H1 (cell line): ENCODE results near the gene TSHB. TPM values are rescaled to one million over a fixed set of nuclear protein-coding genes. Genes with fewer than 3 reads are reported as not detected.

Experiments used
- CTCF ChIA-PET: fragments of 300-600 bp; sonication (Branson Sonifier 250); formaldehyde crosslinking; loops from one replicate; lab custom pipeline; 2021; ENCODE audit not compliant: partially characterized antibody; lab: Charles Lee
- POLR2A ChIA-PET: fragments of 300-600 bp; sonication (Branson Sonifier 250); formaldehyde crosslinking; loops from one replicate; lab custom pipeline; 2021; ENCODE audit warnings: inconsistent platforms; ENCODE audit not compliant: partially characterized antibody; lab: Charles Lee
- DNase-seq, 2 experiments: peaks; one replicate each; pipeline versions ENCODE4 v3.0.0 to v3.0.0-alpha.2; 2010 to 2022; ENCODE audit warnings: low spot score in 2 of 2, low read depth in 1 of 2, mixed read lengths in 1 of 2
- FAIRE-seq: peaks from 2 replicates; lab custom pipeline; 2011; peaks lifted over from hg19 to GRCh38; lab: Jason Lieb, UNC
- H2AFZ ChIP-seq: 2 replicates; pipeline ENCODE4 v1.8.1; 2012; ENCODE audit warnings: low read length, inconsistent platforms
- H2AK5ac ChIP-seq: 2 replicates; pipeline ENCODE4 v1.6.1; 2013; ENCODE audit warnings: low read depth, low read length
- H2BK120ac ChIP-seq: replicated peaks from 2 replicates; pipeline ENCODE3; 2013; ENCODE audit warnings: low read depth, low read length, inconsistent platforms
- H2BK12ac ChIP-seq: 2 replicates; pipeline ENCODE4 v1.6.1; 2013; ENCODE audit warnings: low read depth, low read length
- H2BK15ac ChIP-seq: 2 replicates; pipeline ENCODE4 v1.6.1; 2013; ENCODE audit warnings: low read length
- H2BK20ac ChIP-seq: 2 replicates; pipeline ENCODE4 v1.6.1; 2013; ENCODE audit warnings: low read length
- H2BK5ac ChIP-seq: 2 replicates; pipeline ENCODE4 v1.6.1; 2013; ENCODE audit warnings: low read depth, low read length
- H3K14ac ChIP-seq: 2 replicates; pipeline ENCODE4 v1.6.1; 2013; ENCODE audit warnings: inconsistent platforms; ENCODE audit not compliant: insufficient read length
- H3K18ac ChIP-seq: 2 replicates; pipeline ENCODE4 v1.6.1; 2013; ENCODE audit warnings: low read length; ENCODE audit errors: extremely low read depth
- H3K23ac ChIP-seq: 2 replicates; pipeline ENCODE4 v1.6.1; 2013; ENCODE audit warnings: inconsistent platforms; ENCODE audit not compliant: insufficient read length
- H3K23me2 ChIP-seq: 2 replicates; pipeline ENCODE4 v1.6.1; 2013; ENCODE audit warnings: low read depth, low read length
- H3K27ac ChIP-seq: 2 replicates; pipeline ENCODE4 v1.6.1; 2011; ENCODE audit warnings: low read depth, low read length, inconsistent platforms
- H3K27me3 ChIP-seq, 4 experiments: replicated peaks in 1 of 4; 1 replicate in 1 of 4; 2 replicates in 3 of 4; pipeline versions ENCODE4 v1.6.1 to v1.8.1; 2011 to 2013; ENCODE audit warnings: low read length in 3 of 4, mild to moderate bottlenecking in 3 of 4, inconsistent platforms in 2 of 4, mixed read lengths in 2 of 4, moderate library complexity in 1 of 4; ENCODE audit not compliant: control insufficient read depth in 3 of 4, insufficient read depth in 3 of 4; ENCODE audit errors: extremely low read depth in 1 of 4
- H3K36me3 ChIP-seq, 4 experiments: 2 replicates each; pipeline versions ENCODE4 v1.6.1 to v1.8.1; 2011 to 2013; ENCODE audit warnings: mild to moderate bottlenecking in 4 of 4, low read length in 3 of 4, moderate library complexity in 2 of 4, control low read depth in 1 of 4, inconsistent platforms in 1 of 4; ENCODE audit not compliant: insufficient read depth in 4 of 4, control insufficient read depth in 2 of 4
- H3K4ac ChIP-seq: replicated peaks from 2 replicates; pipeline ENCODE3; 2013; ENCODE audit warnings: low read length, low read depth, mixed read lengths, inconsistent platforms; ENCODE audit not compliant: insufficient read length
- H3K4me1 ChIP-seq, 4 experiments: replicated peaks in 1 of 4; 1 replicate in 1 of 4; 2 replicates in 3 of 4; pipeline versions ENCODE4 v1.6.1 to v1.8.1; 2011 to 2013; ENCODE audit warnings: low read length in 3 of 4, inconsistent platforms in 2 of 4, mixed read lengths in 1 of 4; ENCODE audit not compliant: insufficient read depth in 4 of 4, control insufficient read depth in 3 of 4
- H3K4me2 ChIP-seq, 2 experiments: 2 replicates each; pipeline versions ENCODE4 v1.6.1 to v1.8.1; 2011 to 2013; ENCODE audit warnings: low read depth in 2 of 2, low read length in 2 of 2, control low read depth in 1 of 2, inconsistent platforms in 1 of 2, mild to moderate bottlenecking in 1 of 2; ENCODE audit not compliant: insufficient read depth in 1 of 2
- H3K4me3 ChIP-seq, 4 experiments: fragments of 200-600, 300-600 bp in 1 of 4; sonication (generic), shearing (Covaris generic), sonication (Bioruptor Twin) in 1 of 4; 2 replicates each; pipeline versions ENCODE4 v1.5.1 to v1.8.1; 2011 to 2016; ENCODE audit warnings: low read length in 4 of 4, low read depth in 3 of 4, control low read depth in 2 of 4, inconsistent platforms in 2 of 4, mild to moderate bottlenecking in 2 of 4, mixed read lengths in 1 of 4, moderate library complexity in 1 of 4; ENCODE audit not compliant: insufficient read depth in 2 of 4; ENCODE audit errors: extremely low read depth in 1 of 4
- H3K56ac ChIP-seq: replicated peaks from 2 replicates; pipeline ENCODE3; 2013; ENCODE audit warnings: low read depth, mild to moderate bottlenecking, mixed read lengths, low read length, inconsistent platforms; ENCODE audit not compliant: insufficient read length
- H3K79me1 ChIP-seq: 2 replicates; pipeline ENCODE4 v1.6.1; 2013; ENCODE audit warnings: low read depth, low read length, control low read depth
- H3K79me2 ChIP-seq, 2 experiments: 2 replicates each; pipeline versions ENCODE4 v1.6.1 to v1.8.1; 2012 to 2013; ENCODE audit warnings: low read length in 2 of 2, mild to moderate bottlenecking in 2 of 2, inconsistent platforms in 1 of 2; ENCODE audit not compliant: insufficient read depth in 2 of 2, control insufficient read depth in 1 of 2
- H3K9ac ChIP-seq, 4 experiments: replicated peaks in 1 of 4; 1 replicate in 1 of 4; 2 replicates in 3 of 4; pipeline versions ENCODE4 v1.6.1 to v1.8.1; 2011 to 2013; ENCODE audit warnings: low read depth in 3 of 4, low read length in 3 of 4, control low read depth in 2 of 4, mild to moderate bottlenecking in 2 of 4, moderate library complexity in 2 of 4, inconsistent platforms in 1 of 4; ENCODE audit errors: extremely low read depth in 1 of 4
- H3K9me3 ChIP-seq, 2 experiments: 2 replicates each; pipeline versions ENCODE4 v1.6.1 to v1.8.1; 2012 to 2013; ENCODE audit warnings: mild to moderate bottlenecking in 2 of 2, moderate library complexity in 2 of 2, control low read depth in 1 of 2, inconsistent platforms in 1 of 2, low read depth in 1 of 2, low read length in 1 of 2, mixed read lengths in 1 of 2; ENCODE audit not compliant: insufficient read depth in 2 of 2
- H4K20me1 ChIP-seq, 2 experiments: replicated peaks in 1 of 2; 2 replicates each; pipeline versions ENCODE3 to v1.8.1; 2011 to 2013; ENCODE audit warnings: inconsistent platforms in 2 of 2, low read length in 2 of 2, mild to moderate bottlenecking in 1 of 2; ENCODE audit not compliant: insufficient read depth in 2 of 2, control insufficient read depth in 1 of 2
- H4K5ac ChIP-seq: 2 replicates; pipeline ENCODE4 v1.6.1; 2013; ENCODE audit warnings: low read length, low read depth, mixed read lengths, inconsistent platforms; ENCODE audit not compliant: insufficient read length
- H4K8ac ChIP-seq: 2 replicates; pipeline ENCODE4 v1.8.0; 2013; ENCODE audit warnings: mild to moderate bottlenecking, moderate library complexity, low read length, inconsistent platforms; ENCODE audit not compliant: insufficient read depth; ENCODE audit errors: extremely low read depth
- H4K91ac ChIP-seq: replicated peaks from 2 replicates; pipeline ENCODE3; 2013; ENCODE audit warnings: low read length, mixed read lengths, inconsistent platforms; ENCODE audit not compliant: insufficient read length
- CBX8 ChIP-seq: fragments of 300-800, 300-1000 bp; sonication (generic); IDR thresholded peaks from 2 replicates; pipeline ENCODE4 v1.7.1; 2016; ENCODE audit warnings: low read depth, low read length, borderline replicate concordance
- CHD1 ChIP-seq: IDR thresholded peaks from 2 replicates; pipeline ENCODE4 v1.6.1; 2012; ENCODE audit warnings: low read depth, low read length, improper control_type of control experiment
- FOSL1 ChIP-seq: IDR thresholded peaks from 2 replicates; pipeline ENCODE4 v1.6.1; 2011; ENCODE audit warnings: mild to moderate bottlenecking, low read depth, low read length, moderate library complexity; ENCODE audit not compliant: insufficient read depth
- HDAC2 ChIP-seq, 2 experiments: fragments of 300-600 bp in 1 of 2; sonication (generic) in 1 of 2; IDR thresholded peaks; 2 replicates each; pipeline ENCODE4 v1.6.1; 2011 to 2012; ENCODE audit warnings: low read depth in 2 of 2, low read length in 2 of 2, mild to moderate bottlenecking in 2 of 2, moderate library complexity in 2 of 2, borderline replicate concordance in 1 of 2, inconsistent platforms in 1 of 2
- KDM5A ChIP-seq: fragments of 200-600 bp; IDR thresholded peaks from 2 replicates; pipeline ENCODE4 v1.7.1; 2012; ENCODE audit warnings: mild to moderate bottlenecking, low read length, inconsistent platforms, mixed read lengths
- POLR2A ChIP-seq, 2 experiments: IDR thresholded peaks; 1 replicate in 1 of 2; 2 replicates in 1 of 2; pipeline ENCODE4 v1.6.1; 2011; ENCODE audit warnings: low read depth in 2 of 2, low read length in 2 of 2, mild to moderate bottlenecking in 2 of 2; ENCODE audit errors: control extremely low read depth in 1 of 2
- RXRA ChIP-seq: IDR thresholded peaks from 2 replicates; pipeline ENCODE4 v1.6.1; 2011; ENCODE audit warnings: low read depth, mild to moderate bottlenecking, low read length, moderate library complexity; ENCODE audit not compliant: insufficient read depth
- SAP30 ChIP-seq: fragments of 300-600 bp; sonication (generic); IDR thresholded peaks from 2 replicates; pipeline ENCODE4 v1.7.1; 2012; ENCODE audit warnings: low read length, moderate library complexity, mild to moderate bottlenecking, inconsistent platforms; ENCODE audit not compliant: insufficient read depth, insufficient replicate concordance
- SIX5 ChIP-seq: IDR thresholded peaks from 2 replicates; pipeline ENCODE4 v1.6.1; 2011; ENCODE audit warnings: mild to moderate bottlenecking, low read depth, low read length
- SP1 ChIP-seq: IDR thresholded peaks from 2 replicates; pipeline ENCODE4 v1.6.1; 2011; ENCODE audit warnings: low read depth, low read length
- TAF7 ChIP-seq: optimal IDR thresholded peaks from 2 replicates; pipeline ENCODE3; 2011; ENCODE audit warnings: low read depth, mild to moderate bottlenecking, inconsistent platforms, low read length, moderate library complexity, borderline replicate concordance
- WGBS, 2 experiments: shearing (Covaris generic) in 1 of 2; methylation state at CpG; one replicate each; pipeline versions ENCODE4 v1.1.6 to v1.1.7; 2013 to 2015; ENCODE audit warnings: low lambda C conversion rate in 2 of 2, mixed read lengths in 2 of 2, inconsistent platforms in 1 of 2, low coverage in 1 of 2, missing lambda C conversion rate in 1 of 2; ENCODE audit not compliant: insufficient replicate concordance in 2 of 2, insufficient coverage in 1 of 2, insufficient read length in 1 of 2; ENCODE audit errors: extremely low coverage in 1 of 2, missing lambda C conversion rate in 1 of 2; 5-methylcytosine and 5-hydroxymethylcytosine counted together
- polyA plus RNA-seq, 7 experiments: library from polyadenylated mRNA; depleted of rRNA in 3 of 7; stranded (reverse) in 5 of 7; unstranded in 2 of 7; fragments of >200 nt in 5 of 7; fragments of 200-250 nt in 2 of 7; gene quantifications; 1 replicate in 5 of 7; 2 replicates in 1 of 7; 4 replicates in 1 of 7; pipeline versions ENCODE4 v1.2.1 to v1.2.3, GENCODE V29; 2011 to 2013; ENCODE audit warnings: missing spikeins in 2 of 7, mixed read lengths in 2 of 7
- total RNA-seq: library from RNA; stranded (reverse); fragmentation: NEBNext Ultra II Directional; extraction: Animal tissue kit (Norgen Biotek cat#: 25700); gene quantifications from 2 replicates; pipeline ENCODE4 v1.2.1, GENCODE V29; 2021
- TF ChIP-seq, protein P1 (sequence below): IDR thresholded peaks from 2 replicates; pipeline ENCODE4 v1.6.1; 2012; ENCODE audit warnings: inconsistent platforms
- TF ChIP-seq, protein P2 (sequence below): IDR thresholded peaks from 2 replicates; pipeline ENCODE4 v1.6.1; 2011; ENCODE audit warnings: low read depth, mild to moderate bottlenecking, low read length; ENCODE audit not compliant: insufficient read depth

TSHB gene
- total and polyA plus RNA-seq, 2 of the 8 experiments (the other 6 are each of a cell fraction or from before 2014, with no cell fraction given): not detected

DNA sequence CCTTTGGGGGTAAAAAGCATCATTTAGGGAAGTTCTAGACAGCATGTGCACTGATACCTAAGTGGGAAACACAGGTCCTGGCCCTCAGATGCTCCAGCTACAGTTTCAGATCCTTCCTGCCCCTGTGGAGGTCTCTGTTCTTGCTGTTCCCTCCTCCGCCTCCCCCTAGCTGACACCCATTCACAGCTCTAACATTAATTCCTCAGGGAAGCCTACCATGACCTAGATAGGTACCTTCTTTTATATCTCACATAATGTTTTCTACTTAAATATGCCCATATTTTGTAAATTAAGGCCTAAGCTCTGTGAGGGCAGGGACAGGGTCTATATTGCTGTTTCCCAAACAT is 48.3 kb downstream of the TSHB start:
- Histone ChIP-seq H2BK15ac (no peak overlapping the region), H4K8ac (no peak overlapping the region), H3K4me3 (no peak overlapping the region), H3K23ac (no peak overlapping the region), H2BK120ac (no peak overlapping the region), H4K91ac (no peak overlapping the region), H3K27me3 (no peaks in the 10 kb centered on the region), H3K18ac (no peak overlapping the region), H2AK5ac (no peak overlapping the region), H3K23me2 (no peaks in the 10 kb centered on the region), H3K9ac (no peak overlapping the region), H3K14ac (no peak overlapping the region), H3K79me1 (no peaks in the 10 kb centered on the region), H3K27ac (no peak overlapping the region), H2BK12ac (no peak overlapping the region), H4K20me1 (no peaks in the 10 kb centered on the region), H3K36me3 (no peaks in the 10 kb centered on the region), H2BK20ac (no peak overlapping the region), H3K4me1 (peaks cover 0 to 3% (median 2%) of the 10 kb centered on the region in 4 experiments; a peak in 4 of 7 replicates), H4K5ac (no peak overlapping the region), H2AFZ (no peak overlapping the region), H3K4ac (no peak overlapping the region), H3K4me2 (no peak overlapping the region), H3K79me2 (no peaks in the 10 kb centered on the region), H3K9me3 (no peaks in the 10 kb centered on the region), H3K56ac (no peak overlapping the region), H2BK5ac (no peak overlapping the region)
- ChIA-PET CTCF (interaction anchor here (0.6 to 4.1 kb wide), 5 partner anchors 9 to 399 kb away, joined by 3 to 17 read pairs (median 7); partner anchors contain the start of gene TSPAN2), POLR2A (interaction anchor here (1.6 to 4.8 kb wide), 2 partner anchors 11 to 35 kb away, joined by 3 to 29 read pairs; partner anchors contain the start of gene TSPAN2)
- no peak for DNase-seq
- no peak for FAIRE-seq
- 65% methylated on average over 1 of the region's 1 CpG; no CpG with 5 or more reads in 1 of the 2 experiments for whole genome bisulfite sequencing, 2 experiments
- no peak for TF ChIP-seq HDAC2 (IDR thresholded peaks at IDR 0.05; ENCODE audit: borderline replicate concordance in 1 of 2, low read depth in 2 of 2, low read length in 2 of 2)
- TF ChIP-seq KDM5A: no peak
- TF ChIP-seq SAP30: no peak
- TF ChIP-seq RXRA: no peak
- no peak for TF ChIP-seq SIX5
- TF ChIP-seq TAF7: no peak
- no peak for TF ChIP-seq FOSL1
- TF ChIP-seq SP1: no peak
- TF ChIP-seq POLR2A (IDR thresholded peaks at IDR 0.05; ENCODE audit: control extremely low read depth in 1 of 2, low read depth in 2 of 2, low read length in 2 of 2): no peak
- TF ChIP-seq CHD1: no peak
- TF ChIP-seq, protein P1, sequence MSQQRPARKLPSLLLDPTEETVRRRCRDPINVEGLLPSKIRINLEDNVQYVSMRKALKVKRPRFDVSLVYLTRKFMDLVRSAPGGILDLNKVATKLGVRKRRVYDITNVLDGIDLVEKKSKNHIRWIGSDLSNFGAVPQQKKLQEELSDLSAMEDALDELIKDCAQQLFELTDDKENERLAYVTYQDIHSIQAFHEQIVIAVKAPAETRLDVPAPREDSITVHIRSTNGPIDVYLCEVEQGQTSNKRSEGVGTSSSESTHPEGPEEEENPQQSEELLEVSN: no peak
- TF ChIP-seq, protein P2, sequence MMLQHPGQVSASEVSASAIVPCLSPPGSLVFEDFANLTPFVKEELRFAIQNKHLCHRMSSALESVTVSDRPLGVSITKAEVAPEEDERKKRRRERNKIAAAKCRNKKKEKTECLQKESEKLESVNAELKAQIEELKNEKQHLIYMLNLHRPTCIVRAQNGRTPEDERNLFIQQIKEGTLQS: no peak
- no peak for TF ChIP-seq CBX8
